IPS DF 19.7 (cell line): ENCODE data around the gene TYSND1.
"Not testable (repeated sequence)": the region's sequence is repeated elsewhere in the genome, so short reads cannot be mapped to it uniquely, and the experiment has no call there.

ENCODE experiments used
- DNase-seq: peaks from one replicate; pipeline ENCODE4 v3.0.0-alpha.2; 2013; ENCODE audit warnings: low read depth, low spot score

TYSND1 gene

GRCh38 chr10:70132098-70133029, 14.1 kb downstream of the TYSND1 start, which contains the start of gene AIFM2:
AIFM2 (minus strand) TSS chr10:70132825; CDS start chr10:70124084, 8,741 bp downstream.
- DNase-seq = no peak

- no peak for DNase-seq
Observed at GRCh38 chr10:70131560-70131937, 15.0 kb downstream of the TYSND1 start.

- no peak for DNase-seq
Observed at GRCh38 chr10:70130878-70131559, 15.5 kb downstream of the TYSND1 start.

GRCh38 chr10:70126700-70127395, 19.7 kb downstream of the TYSND1 start:
- no peak for DNase-seq

- no peak for DNase-seq
Observed at GRCh38 chr10:70125918-70126552, 20.5 kb downstream of the TYSND1 start.

- DNase-seq = no peak
Observed at GRCh38 chr10:70124918-70125317, 21.6 kb downstream of the TYSND1 start.

GRCh38 chr10:70124415-70124814, 22.1 kb downstream of the TYSND1 start:
- no peak for DNase-seq

GRCh38 chr10:70123817-70124216, 22.7 kb downstream of the TYSND1 start:
- DNase-seq = no peak

- DNase-seq = not testable (repeated sequence)
Observed at GRCh38 chr10:70123166-70123565, 23.3 kb downstream of the TYSND1 start.

GRCh38 chr10:70122742-70123141, 23.8 kb downstream of the TYSND1 start:
- no peak for DNase-seq

- no peak for DNase-seq
Observed at GRCh38 chr10:70121281-70121949, 25.1 kb downstream of the TYSND1 start.

- no peak for DNase-seq
Observed at GRCh38 chr10:70120417-70120816, 26.1 kb downstream of the TYSND1 start.

GRCh38 chr10:70119623-70120022, 26.9 kb downstream of the TYSND1 start:
- DNase-seq = no peak

- no peak for DNase-seq
Observed at GRCh38 chr10:70119197-70119596, 27.3 kb downstream of the TYSND1 start.

- no peak for DNase-seq
Observed at GRCh38 chr10:70118196-70118595, 28.3 kb downstream of the TYSND1 start.

GRCh38 chr10:70117646-70118045, 28.9 kb downstream of the TYSND1 start:
- DNase-seq = no peak

GRCh38 chr10:70115948-70116682, 30.4 kb downstream of the TYSND1 start:
- no peak for DNase-seq

- no peak for DNase-seq
Observed at GRCh38 chr10:70114902-70115301, 31.6 kb downstream of the TYSND1 start.

GRCh38 chr10:70112071-70112470, 34.4 kb downstream of the TYSND1 start:
- no peak for DNase-seq

GRCh38 chr10:70111496-70111895, 35.0 kb downstream of the TYSND1 start:
- no peak for DNase-seq
